ENCODE measurements around the gene ARRDC4. TPM values are rescaled to one million over a fixed set of nuclear protein-coding genes. Genes with fewer than 3 reads are reported as not detected.

The ARRDC4 gene
- total RNA-seq, 2 donors from 2014 or later: 2.1 TPM

- no peaks in the 10 kb centered on the region for H3K36me3 ChIP-seq (ENCODE audit: control insufficient read depth, insufficient read depth, low read length)
- H3K27ac Mint-ChIP-seq: no peak overlapping the region
- peaks cover 10% of the 10 kb centered on the region for H3K27me3 Mint-ChIP-seq (ENCODE audit: insufficient read depth)
- H3K4me3 ChIP-seq (ENCODE audit: low read length): no peak overlapping the region
- H3K9me3 Mint-ChIP-seq: no peaks in the 10 kb centered on the region
- 68 to 81% methylated on average over 5 to 6 of the region's 6 CpGs for WGBS, 2 experiments (ENCODE audit: insufficient coverage in 1 of 2, insufficient read length in 1 of 2)
- H3K4me1 ChIP-seq (ENCODE audit: control insufficient read depth, insufficient read depth, low read length): no peaks in the 10 kb centered on the region
- H3K9ac ChIP-seq (ENCODE audit: extremely low read depth, low read length, poor library complexity, severe bottlenecking): no peak overlapping the region
- H3K4me1 Mint-ChIP-seq: no peaks in the 10 kb centered on the region
- H3K27ac ChIP-seq (ENCODE audit: low read depth, low read length): no peak overlapping the region
- H3K9me3 ChIP-seq (ENCODE audit: control insufficient read depth, low read length): no peaks in the 10 kb centered on the region
- H3K36me3 Mint-ChIP-seq (ENCODE audit: low read depth): no peaks in the 10 kb centered on the region
- no peak for TF ChIP-seq CTCF (conservative IDR thresholded peaks at IDR 0.05)
- H3K27me3 ChIP-seq (ENCODE audit: control insufficient read depth, insufficient read depth, low read length, poor library complexity, severe bottlenecking): peaks cover 6% of the 10 kb centered on the region
- DNase-seq: no peak
- H3K4me3 Mint-ChIP-seq: no peak overlapping the region
Observed at GRCh38 chr15:97953254-97953653, 7.2 kb upstream of the ARRDC4 start.

GRCh38 chr15:97953748-97954147 is 6.8 kb upstream of the ARRDC4 start:
- H3K9me3 Mint-ChIP-seq: no peaks in the 10 kb centered on the region
- no peaks in the 10 kb centered on the region for H3K36me3 ChIP-seq (ENCODE audit: control insufficient read depth, insufficient read depth, low read length)
- H3K27ac ChIP-seq (ENCODE audit: low read depth, low read length): no peak overlapping the region
- no peak overlapping the region for H3K4me3 ChIP-seq (ENCODE audit: low read length)
- DNase-seq: no peak
- H3K27ac Mint-ChIP-seq: no peak overlapping the region
- H3K36me3 Mint-ChIP-seq (ENCODE audit: low read depth): no peaks in the 10 kb centered on the region
- peaks cover 12% of the 10 kb centered on the region for H3K27me3 Mint-ChIP-seq (ENCODE audit: insufficient read depth)
- TF ChIP-seq CTCF (conservative IDR thresholded peaks at IDR 0.05): no peak
- H3K27me3 ChIP-seq (ENCODE audit: control insufficient read depth, insufficient read depth, low read length, poor library complexity, severe bottlenecking): peaks cover 11% of the 10 kb centered on the region
- no peaks in the 10 kb centered on the region for H3K4me1 Mint-ChIP-seq
- H3K4me3 Mint-ChIP-seq: no peak overlapping the region
- H3K9me3 ChIP-seq (ENCODE audit: control insufficient read depth, low read length): no peaks in the 10 kb centered on the region
- WGBS, 2 experiments (ENCODE audit: insufficient coverage in 1 of 2, insufficient read length in 1 of 2): 88 to 96% methylated on average over 6 to 8 of the region's 8 CpGs
- H3K4me1 ChIP-seq (ENCODE audit: control insufficient read depth, insufficient read depth, low read length): no peaks in the 10 kb centered on the region
- H3K9ac ChIP-seq (ENCODE audit: extremely low read depth, low read length, poor library complexity, severe bottlenecking): no peak overlapping the region

- H3K27ac Mint-ChIP-seq: no peak overlapping the region
- H3K27me3 Mint-ChIP-seq (ENCODE audit: insufficient read depth): peaks cover 16% of the 10 kb centered on the region
- no peak overlapping the region for H3K4me3 ChIP-seq (ENCODE audit: low read length)
- H3K4me3 Mint-ChIP-seq: no peak overlapping the region
- H3K9me3 Mint-ChIP-seq: no peaks in the 10 kb centered on the region
- H3K9me3 ChIP-seq (ENCODE audit: control insufficient read depth, low read length): no peaks in the 10 kb centered on the region
- no peaks in the 10 kb centered on the region for H3K4me1 ChIP-seq (ENCODE audit: control insufficient read depth, insufficient read depth, low read length)
- no peak for DNase-seq
- H3K36me3 Mint-ChIP-seq (ENCODE audit: low read depth): no peaks in the 10 kb centered on the region
- no peak overlapping the region for H3K27ac ChIP-seq (ENCODE audit: low read depth, low read length)
- peaks cover 18% of the 10 kb centered on the region for H3K27me3 ChIP-seq (ENCODE audit: control insufficient read depth, insufficient read depth, low read length, poor library complexity, severe bottlenecking)
- TF ChIP-seq CTCF (conservative IDR thresholded peaks at IDR 0.05): no peak
- no peaks in the 10 kb centered on the region for H3K36me3 ChIP-seq (ENCODE audit: control insufficient read depth, insufficient read depth, low read length)
- WGBS, 2 experiments (ENCODE audit: insufficient coverage in 1 of 2, insufficient read length in 1 of 2): 100% methylated on average over 1 of the region's 2 CpGs; no CpG with 5 or more reads in 1 of the 2 experiments
- no peak overlapping the region for H3K9ac ChIP-seq (ENCODE audit: extremely low read depth, low read length, poor library complexity, severe bottlenecking)
- H3K4me1 Mint-ChIP-seq: peaks cover 6% of the 10 kb centered on the region
Observed at GRCh38 chr15:97955035-97955434, 5.5 kb upstream of the ARRDC4 start.
